K562 (cell line): ENCODE measurements around the gene AKAP7.

ENCODE experiments used
- ATF3 ChIP-seq, 2 experiments: fragments of 450-650 bp in 1 of 2; sonication (generic) in 1 of 2; formaldehyde crosslinking in 1 of 2; IDR thresholded peaks in 1 of 2; conservative IDR thresholded peaks in 1 of 2; 2 replicates each; pipeline versions ENCODE4 v1.6.1 to v1.8.1; 2016 to 2023; ENCODE audit warnings: mild to moderate bottlenecking in 2 of 2, moderate library complexity in 2 of 2, inconsistent platforms in 1 of 2, missing genetic modification reagents in 1 of 2
- HES1 ChIP-seq: fragments of 450-650 bp; IDR thresholded peaks from 2 replicates; pipeline ENCODE4 v1.6.1; 2016; ENCODE audit warnings: low read depth, mild to moderate bottlenecking, moderate library complexity
- HNRNPK ChIP-seq: fragments of 200-400 bp; formaldehyde crosslinking; IDR thresholded peaks from one replicate; pipeline ENCODE4 v1.6.1; 2018; ENCODE audit warnings: mild to moderate bottlenecking, low read depth, low read length; ENCODE audit not compliant: poor library complexity, severe bottlenecking
- TARDBP ChIP-seq: fragments of 450-650 bp; IDR thresholded peaks from 2 replicates; pipeline ENCODE4 v1.6.1; 2016

DNA sequence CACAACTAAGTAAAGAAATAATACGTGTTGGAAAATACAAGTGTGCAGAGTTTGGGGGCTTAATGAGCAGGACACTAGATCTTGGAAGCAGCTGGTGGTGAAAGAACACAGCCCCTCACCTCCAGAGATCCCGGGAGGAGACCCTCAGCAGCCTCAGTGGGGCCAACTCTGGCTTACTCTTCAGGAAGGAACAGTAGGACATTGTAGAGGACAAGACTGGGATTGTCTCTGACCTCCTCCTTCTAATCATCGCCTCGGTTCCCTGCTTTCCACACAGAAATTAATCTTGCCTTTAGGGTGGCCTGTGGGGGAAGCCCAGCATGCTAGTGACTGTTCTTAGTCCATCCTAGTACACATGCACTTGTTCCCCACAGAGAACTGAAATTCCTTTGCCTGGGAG is 130.7 kb downstream of the AKAP7 start:
- TF ChIP-seq ATF3 (IDR thresholded peaks at IDR 0.05) (no peak), ATF3 (CRISPR knock-in tag; conservative IDR thresholded peaks at IDR 0.05) (no peak), HNRNPK (no peak), HES1 (no peak), TARDBP (no peak)
